Panc1 (cell line): Measurements from ENCODE around the gene ASGR2.

Experiments used
- POLR2AphosphoS5 ChIP-seq: IDR thresholded peaks from 2 replicates; pipeline ENCODE4 v1.6.1; 2012; ENCODE audit warnings: mild to moderate bottlenecking, low read depth, low read length, moderate library complexity
- SIN3A ChIP-seq: IDR thresholded peaks from 2 replicates; pipeline ENCODE4 v1.6.1; 2012; ENCODE audit warnings: low read depth, mild to moderate bottlenecking, low read length, moderate library complexity, borderline replicate concordance; ENCODE audit not compliant: insufficient read depth
- TCF7L2 ChIP-seq: IDR thresholded peaks from 2 replicates; pipeline ENCODE4 v1.6.1; 2011; ENCODE audit warnings: mild to moderate bottlenecking, low read depth, low read length, inconsistent platforms
- TF ChIP-seq, protein P1 (sequence below): fragments of 450-650 bp; IDR thresholded peaks from 2 replicates; pipeline ENCODE4 v1.5.1; 2017; ENCODE audit warnings: mild to moderate bottlenecking
- TF ChIP-seq, protein P2 (sequence below), 2 experiments: IDR thresholded peaks; 2 replicates each; pipeline ENCODE4 v1.6.1; 2011 to 2012; ENCODE audit warnings: low read depth in 2 of 2, control low read depth in 1 of 2, low read length in 1 of 2, mild to moderate bottlenecking in 1 of 2, moderate library complexity in 1 of 2; ENCODE audit not compliant: insufficient read depth in 1 of 2

DNA sequence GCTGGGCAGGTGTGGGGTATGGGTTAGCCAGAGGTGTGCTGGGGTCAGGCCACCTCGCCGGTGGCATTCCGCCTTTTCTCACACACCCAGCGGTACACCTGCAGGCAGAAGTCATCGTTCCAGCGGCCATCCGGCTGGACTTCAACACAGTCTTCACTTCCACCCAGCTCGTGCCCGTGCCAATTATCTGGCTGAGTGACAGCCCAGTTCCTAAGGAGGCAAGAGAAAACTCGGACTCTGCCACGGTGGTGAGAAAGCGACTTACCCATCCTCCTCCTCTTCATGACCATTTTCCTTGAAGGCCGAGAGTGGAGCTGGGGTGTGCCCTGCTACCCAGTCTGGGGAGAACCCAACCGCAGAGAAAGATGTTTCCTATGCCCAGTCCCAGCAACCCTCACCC is 13.1 kb downstream of the ASGR2 start:
- TF ChIP-seq POLR2AphosphoS5 = no peak
- TF ChIP-seq, protein P1, sequence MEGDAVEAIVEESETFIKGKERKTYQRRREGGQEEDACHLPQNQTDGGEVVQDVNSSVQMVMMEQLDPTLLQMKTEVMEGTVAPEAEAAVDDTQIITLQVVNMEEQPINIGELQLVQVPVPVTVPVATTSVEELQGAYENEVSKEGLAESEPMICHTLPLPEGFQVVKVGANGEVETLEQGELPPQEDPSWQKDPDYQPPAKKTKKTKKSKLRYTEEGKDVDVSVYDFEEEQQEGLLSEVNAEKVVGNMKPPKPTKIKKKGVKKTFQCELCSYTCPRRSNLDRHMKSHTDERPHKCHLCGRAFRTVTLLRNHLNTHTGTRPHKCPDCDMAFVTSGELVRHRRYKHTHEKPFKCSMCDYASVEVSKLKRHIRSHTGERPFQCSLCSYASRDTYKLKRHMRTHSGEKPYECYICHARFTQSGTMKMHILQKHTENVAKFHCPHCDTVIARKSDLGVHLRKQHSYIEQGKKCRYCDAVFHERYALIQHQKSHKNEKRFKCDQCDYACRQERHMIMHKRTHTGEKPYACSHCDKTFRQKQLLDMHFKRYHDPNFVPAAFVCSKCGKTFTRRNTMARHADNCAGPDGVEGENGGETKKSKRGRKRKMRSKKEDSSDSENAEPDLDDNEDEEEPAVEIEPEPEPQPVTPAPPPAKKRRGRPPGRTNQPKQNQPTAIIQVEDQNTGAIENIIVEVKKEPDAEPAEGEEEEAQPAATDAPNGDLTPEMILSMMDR = no peak
- TF ChIP-seq, protein P2, sequence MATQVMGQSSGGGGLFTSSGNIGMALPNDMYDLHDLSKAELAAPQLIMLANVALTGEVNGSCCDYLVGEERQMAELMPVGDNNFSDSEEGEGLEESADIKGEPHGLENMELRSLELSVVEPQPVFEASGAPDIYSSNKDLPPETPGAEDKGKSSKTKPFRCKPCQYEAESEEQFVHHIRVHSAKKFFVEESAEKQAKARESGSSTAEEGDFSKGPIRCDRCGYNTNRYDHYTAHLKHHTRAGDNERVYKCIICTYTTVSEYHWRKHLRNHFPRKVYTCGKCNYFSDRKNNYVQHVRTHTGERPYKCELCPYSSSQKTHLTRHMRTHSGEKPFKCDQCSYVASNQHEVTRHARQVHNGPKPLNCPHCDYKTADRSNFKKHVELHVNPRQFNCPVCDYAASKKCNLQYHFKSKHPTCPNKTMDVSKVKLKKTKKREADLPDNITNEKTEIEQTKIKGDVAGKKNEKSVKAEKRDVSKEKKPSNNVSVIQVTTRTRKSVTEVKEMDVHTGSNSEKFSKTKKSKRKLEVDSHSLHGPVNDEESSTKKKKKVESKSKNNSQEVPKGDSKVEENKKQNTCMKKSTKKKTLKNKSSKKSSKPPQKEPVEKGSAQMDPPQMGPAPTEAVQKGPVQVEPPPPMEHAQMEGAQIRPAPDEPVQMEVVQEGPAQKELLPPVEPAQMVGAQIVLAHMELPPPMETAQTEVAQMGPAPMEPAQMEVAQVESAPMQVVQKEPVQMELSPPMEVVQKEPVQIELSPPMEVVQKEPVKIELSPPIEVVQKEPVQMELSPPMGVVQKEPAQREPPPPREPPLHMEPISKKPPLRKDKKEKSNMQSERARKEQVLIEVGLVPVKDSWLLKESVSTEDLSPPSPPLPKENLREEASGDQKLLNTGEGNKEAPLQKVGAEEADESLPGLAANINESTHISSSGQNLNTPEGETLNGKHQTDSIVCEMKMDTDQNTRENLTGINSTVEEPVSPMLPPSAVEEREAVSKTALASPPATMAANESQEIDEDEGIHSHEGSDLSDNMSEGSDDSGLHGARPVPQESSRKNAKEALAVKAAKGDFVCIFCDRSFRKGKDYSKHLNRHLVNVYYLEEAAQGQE (IDR thresholded peaks at IDR 0.05; ENCODE audit: insufficient read depth in 1 of 2, low read depth in 2 of 2, low read length in 1 of 2) = no peak
- no peak for TF ChIP-seq TCF7L2
- TF ChIP-seq SIN3A = no peak
